Coronary artery (tissue), 2 donors: Measurements from ENCODE around the gene TAGAP.

Experiments
- DNase-seq: peaks from one replicate; pipeline ENCODE4 v3.0.0-alpha.2; 2017; ENCODE audit warnings: low spot score
- H3K27ac ChIP-seq, 2 donors: fragments of 200-600 bp; sonication (generic); one replicate each; pipeline ENCODE4 v1.5.1; 2016 to 2019
- H3K4me3 ChIP-seq: fragments of 200-600 bp; sonication (generic); 2 replicates; pipeline ENCODE4 v1.5.1; 2016; ENCODE audit warnings: mild to moderate bottlenecking, moderate library complexity
- CTCF ChIP-seq: fragments of 200-600 bp; sonication (generic); IDR thresholded peaks from one replicate; pipeline ENCODE4 v1.5.1; 2019; ENCODE audit warnings: antibody characterized with exemption

The TAGAP gene

GRCh38 chr6:159079367-159079766 is 34.6 kb upstream of the TAGAP start:
- TF ChIP-seq CTCF = no peak
- no peak for DNase-seq
- Histone ChIP-seq H3K27ac (no peak overlapping the region), H3K4me3 (no peak overlapping the region)

GRCh38 chr6:159077123-159077522 is 32.3 kb upstream of the TAGAP start:
- DNase-seq = no peak
- H3K4me3 ChIP-seq = no peak overlapping the region
- H3K27ac ChIP-seq = no peak overlapping the region
- no peak for TF ChIP-seq CTCF

- peak; percentile 46 for DNase-seq
- no peak for TF ChIP-seq CTCF
- H3K27ac ChIP-seq = no peak overlapping the region
- H3K4me3 ChIP-seq = no peak overlapping the region
Measured at GRCh38 chr6:159075506-159076228, 30.9 kb upstream of the TAGAP start.

GRCh38 chr6:159074876-159075275 is 30.1 kb upstream of the TAGAP start:
- no peak overlapping the region for H3K27ac ChIP-seq
- DNase-seq = no peak
- no peak for TF ChIP-seq CTCF
- H3K4me3 ChIP-seq = no peak overlapping the region

- Histone ChIP-seq H3K27ac (no peak overlapping the region), H3K4me3 (no peak overlapping the region)
- DNase-seq = no peak
- TF ChIP-seq CTCF = no peak
Measured at GRCh38 chr6:159074120-159074684, 29.4 kb upstream of the TAGAP start.

GRCh38 chr6:159071843-159072769 is 27.3 kb upstream of the TAGAP start:
- Histone ChIP-seq H3K4me3 (no peak overlapping the region), H3K27ac (no peak overlapping the region)
- DNase-seq = no peak
- TF ChIP-seq CTCF = no peak
